GM23338 (cell line): ENCODE results near the gene TTC13. TPM values are rescaled to one million over a fixed set of nuclear protein-coding genes. Genes with fewer than 3 reads are reported as not detected.

Experiments used
- CREB1 ChIP-seq: fragments of 250-450 bp; sonication (Bioruptor Pico); IDR thresholded peaks from 2 replicates; pipeline ENCODE4 v1.5.0; 2020; ENCODE audit warnings: low read depth, mild to moderate bottlenecking, moderate library complexity
- EZH2 ChIP-seq: fragments of 200-600 bp; sonication (generic); IDR thresholded peaks from one replicate; pipeline ENCODE4 v1.8.0; 2017; ENCODE audit warnings: antibody characterized with exemption, mild to moderate bottlenecking, low read depth; ENCODE audit not compliant: unreplicated experiment
- EZH2phosphoT487 ChIP-seq: fragments of 200-600 bp; sonication (generic); IDR thresholded peaks from one replicate; pipeline ENCODE4 v1.8.1; 2018; ENCODE audit warnings: antibody characterized with exemption; ENCODE audit not compliant: unreplicated experiment
- JUNB ChIP-seq: IDR thresholded peaks from one replicate; pipeline ENCODE4 v1.6.1; 2016; ENCODE audit warnings: antibody characterized with exemption; ENCODE audit not compliant: unreplicated experiment
- polyA plus RNA-seq: library from polyadenylated mRNA; unstranded; fragments of >200 nt; fragmentation: Nextera tagmentation; extraction: Ambion mirVana; gene quantifications from 2 replicates; pipeline ENCODE4 v1.2.1, GENCODE V29; 2016
- total RNA-seq: library from RNA; depleted of rRNA; stranded (reverse); fragments of >200 nt; shearing (Covaris generic); gene quantifications from 2 replicates; pipeline ENCODE4 v1.2.3, GENCODE V29; 2014
- TF ChIP-seq, protein P1 (sequence below): fragments of 250-450 bp; sonication (Bioruptor Pico); IDR thresholded peaks from 2 replicates; pipeline ENCODE4 v1.5.0; 2020; ENCODE audit warnings: mild to moderate bottlenecking, moderate library complexity
- TF ChIP-seq, protein P2 (sequence below), 2 experiments: fragments of 200-600 bp in 1 of 2; sonication (generic) in 1 of 2; conservative IDR thresholded peaks; 2 replicates each; pipeline versions ENCODE4 v1.5.1 to v1.6.1; 2016 to 2017; ENCODE audit warnings: antibody characterized with exemption in 2 of 2, low read depth in 2 of 2, mild to moderate bottlenecking in 2 of 2, moderate library complexity in 1 of 2
- TF ChIP-seq, protein P3 (sequence below): IDR thresholded peaks from 2 replicates; pipeline ENCODE4 v1.6.1; 2016; ENCODE audit warnings: antibody characterized with exemption

The TTC13 gene
- total and polyA plus RNA-seq, 2 experiments from 2014 or later, result 3.8 to 9.4 TPM

DNA sequence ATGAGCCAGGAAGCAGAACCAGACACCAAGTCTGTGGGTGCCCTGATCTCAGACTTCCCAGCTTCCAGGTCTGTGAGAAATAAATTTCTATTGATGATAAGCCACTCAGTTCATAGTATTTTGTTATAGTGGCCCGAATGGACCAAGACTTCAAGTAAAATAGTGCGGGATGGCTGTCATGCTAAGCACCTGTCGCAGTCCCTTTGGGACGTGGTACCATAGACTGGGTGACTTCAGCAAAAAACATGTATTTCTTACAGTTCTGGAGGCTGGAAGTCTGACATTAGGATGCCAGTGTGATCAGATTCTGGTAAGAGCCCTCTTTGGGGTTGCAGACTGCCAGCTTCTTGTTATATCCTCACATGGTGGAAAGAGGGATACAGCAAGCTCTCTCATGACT lies 107.7 kb downstream of the TTC13 start (continued):
- TF ChIP-seq, protein P1, sequence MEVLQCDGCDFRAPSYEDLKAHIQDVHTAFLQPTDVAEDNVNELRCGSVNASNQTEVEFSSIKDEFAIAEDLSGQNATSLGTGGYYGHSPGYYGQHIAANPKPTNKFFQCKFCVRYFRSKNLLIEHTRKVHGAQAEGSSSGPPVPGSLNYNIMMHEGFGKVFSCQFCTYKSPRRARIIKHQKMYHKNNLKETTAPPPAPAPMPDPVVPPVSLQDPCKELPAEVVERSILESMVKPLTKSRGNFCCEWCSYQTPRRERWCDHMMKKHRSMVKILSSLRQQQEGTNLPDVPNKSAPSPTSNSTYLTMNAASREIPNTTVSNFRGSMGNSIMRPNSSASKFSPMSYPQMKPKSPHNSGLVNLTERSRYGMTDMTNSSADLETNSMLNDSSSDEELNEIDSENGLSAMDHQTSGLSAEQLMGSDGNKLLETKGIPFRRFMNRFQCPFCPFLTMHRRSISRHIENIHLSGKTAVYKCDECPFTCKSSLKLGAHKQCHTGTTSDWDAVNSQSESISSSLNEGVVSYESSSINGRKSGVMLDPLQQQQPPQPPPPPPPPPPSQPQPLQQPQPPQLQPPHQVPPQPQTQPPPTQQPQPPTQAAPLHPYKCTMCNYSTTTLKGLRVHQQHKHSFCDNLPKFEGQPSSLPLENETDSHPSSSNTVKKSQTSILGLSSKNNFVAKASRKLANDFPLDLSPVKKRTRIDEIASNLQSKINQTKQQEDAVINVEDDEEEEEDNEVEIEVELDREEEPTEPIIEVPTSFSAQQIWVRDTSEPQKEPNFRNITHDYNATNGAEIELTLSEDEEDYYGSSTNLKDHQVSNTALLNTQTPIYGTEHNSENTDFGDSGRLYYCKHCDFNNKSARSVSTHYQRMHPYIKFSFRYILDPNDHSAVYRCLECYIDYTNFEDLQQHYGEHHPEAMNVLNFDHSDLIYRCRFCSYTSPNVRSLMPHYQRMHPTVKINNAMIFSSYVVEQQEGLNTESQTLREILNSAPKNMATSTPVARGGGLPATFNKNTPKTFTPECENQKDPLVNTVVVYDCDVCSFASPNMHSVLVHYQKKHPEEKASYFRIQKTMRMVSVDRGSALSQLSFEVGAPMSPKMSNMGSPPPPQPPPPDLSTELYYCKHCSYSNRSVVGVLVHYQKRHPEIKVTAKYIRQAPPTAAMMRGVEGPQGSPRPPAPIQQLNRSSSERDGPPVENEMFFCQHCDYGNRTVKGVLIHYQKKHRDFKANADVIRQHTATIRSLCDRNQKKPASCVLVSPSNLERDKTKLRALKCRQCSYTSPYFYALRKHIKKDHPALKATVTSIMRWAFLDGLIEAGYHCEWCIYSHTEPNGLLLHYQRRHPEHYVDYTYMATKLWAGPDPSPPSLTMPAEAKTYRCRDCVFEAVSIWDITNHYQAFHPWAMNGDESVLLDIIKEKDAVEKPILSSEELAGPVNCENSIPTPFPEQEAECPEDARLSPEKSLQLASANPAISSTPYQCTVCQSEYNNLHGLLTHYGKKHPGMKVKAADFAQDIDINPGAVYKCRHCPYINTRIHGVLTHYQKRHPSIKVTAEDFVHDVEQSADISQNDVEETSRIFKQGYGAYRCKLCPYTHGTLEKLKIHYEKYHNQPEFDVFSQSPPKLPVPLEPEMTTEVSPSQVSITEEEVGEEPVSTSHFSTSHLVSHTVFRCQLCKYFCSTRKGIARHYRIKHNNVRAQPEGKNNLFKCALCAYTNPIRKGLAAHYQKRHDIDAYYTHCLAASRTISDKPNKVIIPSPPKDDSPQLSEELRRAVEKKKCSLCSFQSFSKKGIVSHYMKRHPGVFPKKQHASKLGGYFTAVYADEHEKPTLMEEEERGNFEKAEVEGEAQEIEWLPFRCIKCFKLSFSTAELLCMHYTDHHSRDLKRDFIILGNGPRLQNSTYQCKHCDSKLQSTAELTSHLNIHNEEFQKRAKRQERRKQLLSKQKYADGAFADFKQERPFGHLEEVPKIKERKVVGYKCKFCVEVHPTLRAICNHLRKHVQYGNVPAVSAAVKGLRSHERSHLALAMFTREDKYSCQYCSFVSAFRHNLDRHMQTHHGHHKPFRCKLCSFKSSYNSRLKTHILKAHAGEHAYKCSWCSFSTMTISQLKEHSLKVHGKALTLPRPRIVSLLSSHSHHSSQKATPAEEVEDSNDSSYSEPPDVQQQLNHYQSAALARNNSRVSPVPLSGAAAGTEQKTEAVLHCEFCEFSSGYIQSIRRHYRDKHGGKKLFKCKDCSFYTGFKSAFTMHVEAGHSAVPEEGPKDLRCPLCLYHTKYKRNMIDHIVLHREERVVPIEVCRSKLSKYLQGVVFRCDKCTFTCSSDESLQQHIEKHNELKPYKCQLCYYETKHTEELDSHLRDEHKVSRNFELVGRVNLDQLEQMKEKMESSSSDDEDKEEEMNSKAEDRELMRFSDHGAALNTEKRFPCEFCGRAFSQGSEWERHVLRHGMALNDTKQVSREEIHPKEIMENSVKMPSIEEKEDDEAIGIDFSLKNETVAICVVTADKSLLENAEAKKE (CRISPR knock-in tag), result no peak
- no peak for TF ChIP-seq CREB1
- TF ChIP-seq, protein P2, sequence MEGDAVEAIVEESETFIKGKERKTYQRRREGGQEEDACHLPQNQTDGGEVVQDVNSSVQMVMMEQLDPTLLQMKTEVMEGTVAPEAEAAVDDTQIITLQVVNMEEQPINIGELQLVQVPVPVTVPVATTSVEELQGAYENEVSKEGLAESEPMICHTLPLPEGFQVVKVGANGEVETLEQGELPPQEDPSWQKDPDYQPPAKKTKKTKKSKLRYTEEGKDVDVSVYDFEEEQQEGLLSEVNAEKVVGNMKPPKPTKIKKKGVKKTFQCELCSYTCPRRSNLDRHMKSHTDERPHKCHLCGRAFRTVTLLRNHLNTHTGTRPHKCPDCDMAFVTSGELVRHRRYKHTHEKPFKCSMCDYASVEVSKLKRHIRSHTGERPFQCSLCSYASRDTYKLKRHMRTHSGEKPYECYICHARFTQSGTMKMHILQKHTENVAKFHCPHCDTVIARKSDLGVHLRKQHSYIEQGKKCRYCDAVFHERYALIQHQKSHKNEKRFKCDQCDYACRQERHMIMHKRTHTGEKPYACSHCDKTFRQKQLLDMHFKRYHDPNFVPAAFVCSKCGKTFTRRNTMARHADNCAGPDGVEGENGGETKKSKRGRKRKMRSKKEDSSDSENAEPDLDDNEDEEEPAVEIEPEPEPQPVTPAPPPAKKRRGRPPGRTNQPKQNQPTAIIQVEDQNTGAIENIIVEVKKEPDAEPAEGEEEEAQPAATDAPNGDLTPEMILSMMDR (conservative IDR thresholded peaks at IDR 0.05; ENCODE audit: low read depth in 2 of 2), result no peak
- TF ChIP-seq, protein P3, sequence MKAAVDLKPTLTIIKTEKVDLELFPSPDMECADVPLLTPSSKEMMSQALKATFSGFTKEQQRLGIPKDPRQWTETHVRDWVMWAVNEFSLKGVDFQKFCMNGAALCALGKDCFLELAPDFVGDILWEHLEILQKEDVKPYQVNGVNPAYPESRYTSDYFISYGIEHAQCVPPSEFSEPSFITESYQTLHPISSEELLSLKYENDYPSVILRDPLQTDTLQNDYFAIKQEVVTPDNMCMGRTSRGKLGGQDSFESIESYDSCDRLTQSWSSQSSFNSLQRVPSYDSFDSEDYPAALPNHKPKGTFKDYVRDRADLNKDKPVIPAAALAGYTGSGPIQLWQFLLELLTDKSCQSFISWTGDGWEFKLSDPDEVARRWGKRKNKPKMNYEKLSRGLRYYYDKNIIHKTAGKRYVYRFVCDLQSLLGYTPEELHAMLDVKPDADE, result no peak
- TF ChIP-seq EZH2phosphoT487, result no peak
- TF ChIP-seq EZH2, result no peak
- no peak for TF ChIP-seq JUNB
